Measurements from ENCODE around the gene C1QTNF12. TPM values are rescaled to one million over a fixed set of nuclear protein-coding genes. Genes with fewer than 3 reads are reported as not detected.
A peak's percentile ranks its signal among the peaks of the same experiment; 100 is the strongest.

Gene C1QTNF12
- total and polyA plus RNA-seq, 7 donors = 1.9 to 28.7 (median 17.6) TPM; not detected in 2

GRCh38 chr1:1281533-1282321 is 35.2 kb upstream of the C1QTNF12 start:
- intact Hi-C loops (cut with DNase I) = no loop called here
- H3K4me1 ChIP-seq = no peaks in the 10 kb centered on the region
- peak; percentile 65 for DNase-seq
- TF ChIP-seq EP300 (IDR thresholded peaks at IDR 0.05) (no peak), POLR2A (IDR thresholded peaks at IDR 0.05) (no peak), POLR2AphosphoS5 (IDR thresholded peaks at IDR 0.05) (no peak)
- TF ChIP-seq, protein P1, sequence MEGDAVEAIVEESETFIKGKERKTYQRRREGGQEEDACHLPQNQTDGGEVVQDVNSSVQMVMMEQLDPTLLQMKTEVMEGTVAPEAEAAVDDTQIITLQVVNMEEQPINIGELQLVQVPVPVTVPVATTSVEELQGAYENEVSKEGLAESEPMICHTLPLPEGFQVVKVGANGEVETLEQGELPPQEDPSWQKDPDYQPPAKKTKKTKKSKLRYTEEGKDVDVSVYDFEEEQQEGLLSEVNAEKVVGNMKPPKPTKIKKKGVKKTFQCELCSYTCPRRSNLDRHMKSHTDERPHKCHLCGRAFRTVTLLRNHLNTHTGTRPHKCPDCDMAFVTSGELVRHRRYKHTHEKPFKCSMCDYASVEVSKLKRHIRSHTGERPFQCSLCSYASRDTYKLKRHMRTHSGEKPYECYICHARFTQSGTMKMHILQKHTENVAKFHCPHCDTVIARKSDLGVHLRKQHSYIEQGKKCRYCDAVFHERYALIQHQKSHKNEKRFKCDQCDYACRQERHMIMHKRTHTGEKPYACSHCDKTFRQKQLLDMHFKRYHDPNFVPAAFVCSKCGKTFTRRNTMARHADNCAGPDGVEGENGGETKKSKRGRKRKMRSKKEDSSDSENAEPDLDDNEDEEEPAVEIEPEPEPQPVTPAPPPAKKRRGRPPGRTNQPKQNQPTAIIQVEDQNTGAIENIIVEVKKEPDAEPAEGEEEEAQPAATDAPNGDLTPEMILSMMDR (IDR thresholded peaks at IDR 0.05) = no peak
- WGBS, 2 donors = 11 to 54% methylated on average over 26 of the region's 26 CpGs
- no peaks in the 10 kb centered on the region for H3K36me3 ChIP-seq
- no peaks in the 10 kb centered on the region for H3K9me3 ChIP-seq
- H3K27me3 ChIP-seq = peaks cover 15 to 24% (median 22%) of the 10 kb centered on the region in 3 donors
- H3K4me3 ChIP-seq = no peak overlapping the region
- no peak overlapping the region for H3K27ac ChIP-seq

DNA sequence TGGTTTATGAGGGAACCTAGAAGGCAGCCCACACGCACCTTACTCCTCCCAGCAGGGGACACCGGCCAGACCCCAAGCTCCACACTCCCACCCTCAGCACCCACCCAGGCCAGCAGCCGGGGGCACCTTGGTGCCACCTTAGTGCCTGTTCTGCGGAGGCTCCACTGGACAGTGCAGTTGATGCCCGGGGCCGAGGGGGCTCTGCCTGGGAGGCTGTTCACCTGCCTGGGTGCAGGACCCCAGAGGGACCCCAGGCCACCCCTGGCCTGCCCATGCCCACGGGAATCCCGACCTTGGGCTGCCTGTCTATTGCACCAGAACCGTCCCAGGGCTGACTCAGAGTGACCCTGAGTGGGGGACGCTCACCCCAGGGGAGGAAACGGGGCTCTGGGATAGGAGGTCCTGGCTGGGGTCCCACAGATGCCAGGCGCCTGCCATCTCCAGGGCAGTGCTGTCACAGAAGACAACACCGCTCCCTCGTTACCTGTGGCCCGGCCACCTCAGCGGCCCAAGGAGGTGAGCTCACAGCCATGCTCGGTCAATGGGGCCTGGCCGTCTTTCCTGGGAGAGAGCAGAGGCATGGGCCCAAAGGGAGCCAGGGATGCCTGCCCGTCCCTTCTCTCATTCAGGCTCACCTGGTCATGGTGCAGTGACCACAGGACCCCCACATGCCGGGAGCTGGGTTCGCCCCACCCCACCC is 34.4 kb upstream of the C1QTNF12 start:
- Histone ChIP-seq H3K4me1 (no peaks in the 10 kb centered on the region), H3K36me3 (no peaks in the 10 kb centered on the region), H3K27ac (no peak overlapping the region), H3K4me3 (no peak overlapping the region), H3K9me3 (no peaks in the 10 kb centered on the region), H3K27me3 (peaks cover 9 to 16% (median 14%) of the 10 kb centered on the region in 3 donors)
- TF ChIP-seq, protein P1 (IDR thresholded peaks at IDR 0.05) = no peak
- TF ChIP-seq POLR2AphosphoS5 (IDR thresholded peaks at IDR 0.05) = no peak
- TF ChIP-seq POLR2A (IDR thresholded peaks at IDR 0.05) = no peak
- no peak for TF ChIP-seq EP300 (IDR thresholded peaks at IDR 0.05)
- 82 to 92% methylated on average over 21 of the region's 21 CpGs for WGBS, 2 donors
- intact Hi-C loops (cut with DNase I) = no loop called here
- DNase-seq = no peak

DNA sequence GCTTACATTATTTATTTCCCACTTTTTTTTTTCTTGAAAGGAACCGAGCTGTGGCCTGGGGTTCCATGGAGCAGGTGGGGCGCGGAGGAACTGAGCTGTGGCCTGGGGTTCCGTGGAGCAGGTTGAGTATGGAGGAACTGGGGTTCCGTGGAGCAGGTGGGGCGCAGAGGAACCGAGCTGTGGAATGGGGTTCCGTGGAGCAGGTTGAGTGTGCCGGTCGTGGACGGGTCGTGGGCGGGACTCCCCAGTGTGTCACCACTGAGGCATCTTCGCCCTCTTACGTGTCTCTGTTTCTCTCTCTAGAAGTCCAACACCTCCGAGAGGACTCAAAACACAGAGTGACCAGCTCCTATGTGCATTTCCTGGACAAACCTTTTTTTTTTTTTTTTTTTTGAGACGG is 32.5 kb upstream of the C1QTNF12 start:
- 90 to 92% methylated on average over 17 of the region's 17 CpGs for WGBS, 2 donors
- Histone ChIP-seq H3K27me3 (no peaks in the 10 kb centered on the region), H3K36me3 (no peaks in the 10 kb centered on the region), H3K27ac (no peak overlapping the region), H3K9me3 (no peaks in the 10 kb centered on the region), H3K4me3 (no peak overlapping the region), H3K4me1 (peaks cover 0 to 13% (median 10%) of the 10 kb centered on the region in 4 donors)
- TF ChIP-seq EP300 (IDR thresholded peaks at IDR 0.05) = no peak
- no peak for TF ChIP-seq POLR2A (IDR thresholded peaks at IDR 0.05)
- no peak for TF ChIP-seq POLR2AphosphoS5 (IDR thresholded peaks at IDR 0.05)
- TF ChIP-seq, protein P1 (IDR thresholded peaks at IDR 0.05) = no peak
- intact Hi-C loops (cut with DNase I) = no loop called here
- no peak for DNase-seq

- Histone ChIP-seq H3K36me3 (no peaks in the 10 kb centered on the region), H3K4me3 (no peak overlapping the region), H3K27me3 (no peaks in the 10 kb centered on the region), H3K27ac (no peak overlapping the region), H3K4me1 (peaks cover 0 to 14% (median 10%) of the 10 kb centered on the region in 4 donors), H3K9me3 (no peaks in the 10 kb centered on the region)
- 81 to 89% methylated on average over 13 of the region's 13 CpGs for WGBS, 2 donors
- intact Hi-C loops (cut with DNase I) = no loop called here
- no peak for DNase-seq
- TF ChIP-seq POLR2AphosphoS5 (IDR thresholded peaks at IDR 0.05) (no peak), POLR2A (IDR thresholded peaks at IDR 0.05) (no peak), EP300 (IDR thresholded peaks at IDR 0.05) (no peak)
- TF ChIP-seq, protein P1 (IDR thresholded peaks at IDR 0.05) = no peak
These were observed 32.1 kb upstream of the C1QTNF12 start for GRCh38 chr1:1278620-1279019.

Data from sigmoid colon (tissue), 7 donors.